PC-9 (cell line): ENCODE results near the gene EIF4E1B. TPM values are rescaled to one million over a fixed set of nuclear protein-coding genes. Genes with fewer than 3 reads are reported as not detected.
"Not testable (repeated sequence)": the region's sequence is repeated elsewhere in the genome, so short reads cannot be mapped to it uniquely, and the experiment has no call there.

Experiments used
- BruUV-seq: library from RNA; stranded (reverse); fragments of 400-500 nt; replicated peaks from 2 replicates; lab custom pipeline; 2021; lab: Mats Ljungman, UMichigan
- CTCF ChIA-PET: fragments of 300-600 bp; sonication (Branson Sonifier 250); formaldehyde crosslinking; loops from one replicate; lab custom pipeline; 2022; ENCODE audit warnings: antibody characterized with exemption; lab: Charles Lee
- POLR2A ChIA-PET: fragments of 300-600 bp; sonication (Branson Sonifier 250); formaldehyde crosslinking; loops from one replicate; lab custom pipeline; 2022; ENCODE audit warnings: antibody characterized with exemption; ENCODE audit not compliant: unreplicated experiment; lab: Charles Lee
- DNase-seq, 2 experiments: peaks; one replicate each; pipeline versions ENCODE4 v3.0.0 to v3.0.0-alpha.2; 2015 to 2022; ENCODE audit warnings: mixed read lengths in 1 of 2
- H2AFZ ChIP-seq: fragments of 200-600 bp; sonication (generic); 2 replicates; pipeline ENCODE4 v1.8.1; 2017; ENCODE audit warnings: antibody characterized with exemption
- H3F3A ChIP-seq: fragments of 200-600 bp; sonication (generic); 2 replicates; pipeline ENCODE4 v1.8.1; 2017; ENCODE audit warnings: antibody characterized with exemption, mild to moderate bottlenecking, low read depth; ENCODE audit not compliant: insufficient read depth
- H3K27ac ChIP-seq: fragments of 200-600 bp; sonication (generic); 2 replicates; pipeline ENCODE4 v1.6.1; 2016; ENCODE audit warnings: mixed run types
- H3K27me3 ChIP-seq: fragments of 200-600 bp; sonication (generic); 2 replicates; pipeline ENCODE4 v1.6.1; 2016; ENCODE audit warnings: low read depth, mixed run types; ENCODE audit not compliant: insufficient read depth
- H3K36me3 ChIP-seq: fragments of 200-600 bp; sonication (generic); 2 replicates; pipeline ENCODE4 v1.6.1; 2016; ENCODE audit warnings: low read depth, mixed run types
- H3K4me1 ChIP-seq: fragments of 200-600 bp; sonication (generic); replicated peaks from 2 replicates; pipeline ENCODE4 v1.6.1; 2016; ENCODE audit warnings: mixed run types; ENCODE audit not compliant: insufficient read depth
- H3K4me2 ChIP-seq: fragments of 200-600 bp; sonication (generic); 2 replicates; pipeline ENCODE4 v1.6.1; 2017; ENCODE audit warnings: mixed run types
- H3K4me3 ChIP-seq: fragments of 200-600 bp; sonication (generic); 2 replicates; pipeline ENCODE4 v1.6.1; 2016; ENCODE audit warnings: mixed run types
- H3K79me2 ChIP-seq: fragments of 200-600 bp; sonication (generic); 2 replicates; pipeline ENCODE4 v1.6.1; 2017; ENCODE audit warnings: low read depth, mixed run types
- H3K9me2 ChIP-seq: fragments of 200-600 bp; sonication (generic); 2 replicates; pipeline ENCODE4 v1.8.1; 2017; ENCODE audit warnings: mild to moderate bottlenecking; ENCODE audit not compliant: insufficient read depth
- H3K9me3 ChIP-seq: fragments of 200-600 bp; sonication (generic); 2 replicates; pipeline ENCODE4 v1.8.1; 2016; ENCODE audit warnings: low read depth; ENCODE audit not compliant: insufficient read depth
- H4K20me1 ChIP-seq: fragments of 200-600 bp; sonication (generic); 2 replicates; pipeline ENCODE4 v1.8.1; 2017; ENCODE audit not compliant: insufficient read depth
- CTCF ChIP-seq: fragments of 200-600 bp; sonication (generic); conservative IDR thresholded peaks from 2 replicates; pipeline ENCODE4 v1.6.1; 2017; ENCODE audit warnings: mixed run types, antibody characterized with exemption, mild to moderate bottlenecking, moderate library complexity
- EZH2 ChIP-seq: fragments of 200-600 bp; sonication (generic); IDR thresholded peaks from 2 replicates; pipeline ENCODE4 v1.8.0; 2017; ENCODE audit warnings: antibody characterized with exemption, low read depth
- intact Hi-C: fragments of 100-400 bp; cut with micrococcal nuclease; formaldehyde crosslinking; loops from one replicate; pipeline ENCODE4 v1.10.0; 2022; ENCODE audit not compliant: unreplicated experiment
- total RNA-seq: library from RNA; stranded (reverse); gene quantifications from 2 replicates; pipeline ENCODE4 v1.2.3, GENCODE V29; 2021

Gene EIF4E1B
- total RNA-seq, 1 experiment from 2014 or later, result not detected

GRCh38 chr5:176596069-176596644 lies 34.3 kb upstream of the EIF4E1B start:
- TF ChIP-seq CTCF, result no peak
- TF ChIP-seq EZH2, result no peak
- Histone ChIP-seq H3K9me3 (no peaks in the 10 kb centered on the region), H3K36me3 (no peaks in the 10 kb centered on the region), H3K9me2 (no peaks in the 10 kb centered on the region), H3K4me3 (no peak overlapping the region), H2AFZ (no peak overlapping the region), H4K20me1 (no peaks in the 10 kb centered on the region), H3K4me1 (no peaks in the 10 kb centered on the region), H3K79me2 (no peaks in the 10 kb centered on the region), H3K27ac (no peak overlapping the region), H3K27me3 (no peaks in the 10 kb centered on the region), H3F3A (no peaks in the 10 kb centered on the region), H3K4me2 (no peak overlapping the region)
- CTCF ChIA-PET, result no interaction called here
- intact Hi-C loops, result no loop called here
- DNase-seq, result no peak
- POLR2A ChIA-PET, result no interaction called here
- no TSS peak for BruUV-seq

- Histone ChIP-seq H3K36me3 (no peaks in the 10 kb centered on the region), H3K9me2 (no peaks in the 10 kb centered on the region), H3K27ac (no peak overlapping the region), H3K79me2 (no peaks in the 10 kb centered on the region), H3K4me1 (no peaks in the 10 kb centered on the region), H3K9me3 (no peaks in the 10 kb centered on the region), H3F3A (no peaks in the 10 kb centered on the region), H2AFZ (no peak overlapping the region), H3K27me3 (no peaks in the 10 kb centered on the region), H4K20me1 (no peaks in the 10 kb centered on the region), H3K4me3 (no peak overlapping the region), H3K4me2 (no peak overlapping the region)
- intact Hi-C loops, result no loop called here
- no peak for TF ChIP-seq CTCF
- TF ChIP-seq EZH2, result no peak
- no peak for DNase-seq
- BruUV-seq, result no TSS peak
- ChIA-PET POLR2A (no interaction called here), CTCF (no interaction called here)
Measured at GRCh38 chr5:176596689-176597416, 33.6 kb upstream of the EIF4E1B start.

- CTCF ChIA-PET, result no interaction called here
- intact Hi-C loops, result no loop called here
Measured at GRCh38 chr5:176597417-176598389, 32.8 kb upstream of the EIF4E1B start.

GRCh38 chr5:176599749-176600430 lies 30.6 kb upstream of the EIF4E1B start:
- CTCF ChIA-PET, intact Hi-C loops, H3K36me3 ChIP-seq: not testable (repeated sequence)

More at GRCh38 chr5:176597417-176598389, 32.8 kb upstream of the EIF4E1B start:
- H3K36me3 ChIP-seq, result no peaks in the 10 kb centered on the region
- H3K79me2 ChIP-seq, result no peaks in the 10 kb centered on the region
- BruUV-seq, result no TSS peak
- no peak overlapping the region for H2AFZ ChIP-seq
- H3K4me1 ChIP-seq, result no peaks in the 10 kb centered on the region
- DNase-seq, result no peak
- H3F3A ChIP-seq, result no peaks in the 10 kb centered on the region
- POLR2A ChIA-PET, result no interaction called here
- no peak overlapping the region for H3K4me3 ChIP-seq
- no peaks in the 10 kb centered on the region for H3K9me3 ChIP-seq
- H3K27ac ChIP-seq, result no peak overlapping the region
- no peaks in the 10 kb centered on the region for H4K20me1 ChIP-seq
- H3K4me2 ChIP-seq, result no peak overlapping the region
- no peaks in the 10 kb centered on the region for H3K27me3 ChIP-seq
- H3K9me2 ChIP-seq, result no peaks in the 10 kb centered on the region
- TF ChIP-seq EZH2 (no peak), CTCF (no peak)

More at GRCh38 chr5:176599749-176600430, 30.6 kb upstream of the EIF4E1B start:
- DNase-seq, H3K9me2 ChIP-seq, BruUV-seq, H3K4me2 ChIP-seq, H3K9me3 ChIP-seq, POLR2A ChIA-PET, H3F3A ChIP-seq, H3K27me3 ChIP-seq, H2AFZ ChIP-seq, H3K27ac ChIP-seq, H3K4me1 ChIP-seq, H3K79me2 ChIP-seq, H4K20me1 ChIP-seq, H3K4me3 ChIP-seq: not testable (repeated sequence)
